B cell (primary cell): ENCODE measurements around the gene DPH2. TPM values are rescaled to one million over a fixed set of nuclear protein-coding genes. Genes with fewer than 3 reads are reported as not detected.

Source experiments
- ATAC-seq: fragments of 200-7000 bp; cut with Tn5 transposase; one replicate; pipeline ENCODE4 v1.10.0; 2021; ENCODE audit warnings: low read depth, mild to moderate bottlenecking, moderate number of reproducible peaks, moderate library complexity
- CTCF ChIA-PET: fragments of 350-600 bp; sonication (Branson Sonifier 250); formaldehyde crosslinking; loops from one replicate; lab custom pipeline; 2021; ENCODE audit warnings: antibody characterized with exemption, inconsistent platforms; lab: Charles Lee
- POLR2A ChIA-PET: fragments of 350-600 bp; sonication (Branson Sonifier 250); formaldehyde crosslinking; loops from one replicate; lab custom pipeline; 2021; ENCODE audit warnings: antibody characterized with exemption; lab: Charles Lee
- DNase-seq: peaks from one replicate; pipeline ENCODE4 v3.0.0; 2013
- H2AFZ ChIP-seq: 2 replicates; pipeline ENCODE4 v1.6.1; 2012; ENCODE audit warnings: mild to moderate bottlenecking, low read depth, low read length; ENCODE audit not compliant: insufficient read depth, poor library complexity, severe bottlenecking
- H3K27ac ChIP-seq, 2 donors: 1 replicate in 1 of 2; 2 replicates in 1 of 2; pipeline ENCODE4 v1.5.1; 2012 to 2013; ENCODE audit warnings: low read length in 2 of 2, mild to moderate bottlenecking in 2 of 2, moderate library complexity in 1 of 2
- H3K27me3 ChIP-seq, 4 experiments: fragments of 200-600 bp in 1 of 4; sonication (generic) in 1 of 4; replicated peaks in 1 of 4; 1 replicate in 2 of 4; 2 replicates in 2 of 4; pipeline versions ENCODE4 v1.6.1 to v1.7.0; 2013 to 2016; ENCODE audit warnings: low read length in 3 of 4, mild to moderate bottlenecking in 2 of 4, mixed read lengths in 1 of 4, moderate library complexity in 1 of 4; ENCODE audit not compliant: insufficient read depth in 4 of 4, control insufficient read depth in 3 of 4; ENCODE audit errors: control extremely low read depth in 1 of 4
- H3K36me3 ChIP-seq, 2 experiments: replicated peaks in 1 of 2; 1 replicate in 1 of 2; 2 replicates in 1 of 2; pipeline versions ENCODE4 v1.6.1 to v1.7.1; 2013; ENCODE audit warnings: low read length in 1 of 2; ENCODE audit not compliant: insufficient read depth in 2 of 2, control insufficient read depth in 1 of 2; ENCODE audit errors: control extremely low read depth in 1 of 2, extremely low read depth in 1 of 2
- H3K4me1 ChIP-seq, 2 donors: fragments of 200-600 bp in 1 of 2; sonication (generic) in 1 of 2; 1 replicate in 1 of 2; 2 replicates in 1 of 2; pipeline versions ENCODE4 v1.5.1 to v1.6.1; 2013 to 2017; ENCODE audit warnings: low read length in 2 of 2; ENCODE audit not compliant: control insufficient read depth in 2 of 2, insufficient read depth in 2 of 2
- H3K4me2 ChIP-seq: replicated peaks from 2 replicates; pipeline ENCODE3; 2012; ENCODE audit warnings: mild to moderate bottlenecking, low read depth, low read length; ENCODE audit not compliant: poor library complexity, severe bottlenecking
- H3K4me3 ChIP-seq, 5 experiments: fragments of 200-600 bp in 1 of 5; sonication (generic) in 1 of 5; 1 replicate in 3 of 5; 2 replicates in 2 of 5; pipeline versions ENCODE4 v1.5.1 to v1.7.0; 2011 to 2016; ENCODE audit warnings: low read length in 4 of 5, mild to moderate bottlenecking in 4 of 5, low read depth in 2 of 5, control low read depth in 1 of 5, moderate library complexity in 1 of 5; ENCODE audit not compliant: insufficient read depth in 1 of 5; ENCODE audit errors: control extremely low read depth in 1 of 5, extremely low read depth in 1 of 5
- H3K79me2 ChIP-seq: fragments of 200-600 bp; sonication (generic); one replicate; pipeline ENCODE4 v1.6.0; 2016; ENCODE audit warnings: low read length; ENCODE audit not compliant: control insufficient read depth, insufficient read depth
- H3K9ac ChIP-seq: fragments of 200-600 bp; sonication (generic); 2 replicates; pipeline ENCODE4 v1.6.1; 2017; ENCODE audit warnings: mild to moderate bottlenecking, low read length, moderate library complexity
- H3K9me3 ChIP-seq, 3 donors: one replicate each; pipeline versions ENCODE4 v1.6.1 to v1.7.1; 2013; ENCODE audit warnings: low read length in 2 of 3; ENCODE audit not compliant: control insufficient read depth in 2 of 3, insufficient read depth in 1 of 3; ENCODE audit errors: control extremely low read depth in 1 of 3
- H4K20me1 ChIP-seq: 2 replicates; pipeline ENCODE4 v1.6.0; 2012; ENCODE audit warnings: mild to moderate bottlenecking, low read length; ENCODE audit not compliant: insufficient read depth, control insufficient read depth, poor library complexity, severe bottlenecking
- H3K27ac Mint-ChIP-seq: one replicate; pipeline ENCODE4 v1.8.0; 2021; ENCODE audit warnings: mixed read lengths
- H3K27me3 Mint-ChIP-seq: one replicate; pipeline ENCODE4 v1.8.0; 2021; ENCODE audit warnings: mixed read lengths
- H3K4me1 Mint-ChIP-seq: one replicate; pipeline ENCODE4 v1.8.0; 2021; ENCODE audit warnings: mixed read lengths
- H3K4me3 Mint-ChIP-seq: one replicate; pipeline ENCODE4 v1.8.0; 2021; ENCODE audit warnings: mixed read lengths
- H3K9me3 Mint-ChIP-seq: one replicate; pipeline ENCODE4 v1.8.0; 2022; ENCODE audit warnings: mixed read lengths; ENCODE audit not compliant: insufficient read depth
- CTCF ChIP-seq: fragments of 200-600 bp; IDR thresholded peaks from one replicate; pipeline ENCODE4 v1.8.0; 2022; ENCODE audit warnings: antibody characterized with exemption, mild to moderate bottlenecking
- EZH2 ChIP-seq: IDR thresholded peaks from 2 replicates; pipeline ENCODE4 v1.6.1; 2012; ENCODE audit warnings: borderline replicate concordance, low read depth, mild to moderate bottlenecking, moderate library complexity, low read length; ENCODE audit not compliant: insufficient read depth, poor library complexity, severe bottlenecking
- WGBS: methylation state at CpG from one replicate; pipeline ENCODE4 v1.1.5; 2013; ENCODE audit warnings: missing lambda C conversion rate; ENCODE audit not compliant: insufficient coverage; 5-methylcytosine and 5-hydroxymethylcytosine counted together
- intact Hi-C: fragments of 100-400 bp; cut with micrococcal nuclease; formaldehyde crosslinking; loops from one replicate; pipeline ENCODE4 v1.10.0; 2022
- polyA plus RNA-seq: library from polyadenylated mRNA; depleted of rRNA; stranded (reverse); fragments of >200 nt; gene quantifications from 2 replicates; pipeline ENCODE4 v1.2.3, GENCODE V29; 2012
- total RNA-seq, 2 donors: library from RNA; stranded (reverse); fragments of 120-200 nt in 1 of 2; gene quantifications; 1 replicate in 1 of 2; 2 replicates in 1 of 2; pipeline versions ENCODE4 v1.2.3 to v1.2.4, GENCODE V29; 2013 to 2022

DPH2 gene
- total and polyA plus RNA-seq, 2 donors (not counting 1 experiment from before 2014, with no cell fraction given): 30.5 to 71.9 TPM

GRCh38 chr1:43947061-43947873 is 22.5 kb upstream of the DPH2 start:
- no peak for ATAC-seq
- Histone ChIP-seq H3K9me3 (no peaks in the 10 kb centered on the region), H3K27me3 (no peaks in the 10 kb centered on the region), H3K79me2 (peaks cover 38% of the 10 kb centered on the region), H2AFZ (peak overlapping the region; percentile 92), H3K27ac (peak overlapping the region; percentile 95), H3K36me3 (peaks cover 0 to 9% of the 10 kb centered on the region in 2 experiments), H3K9ac (peak overlapping the region; percentile 93), H3K4me2 (peak overlapping the region; percentile 84), H3K4me3 (peak overlapping the region; percentile 64 to 90 (median 78)), H3K4me1 (peaks cover 15 to 25% of the 10 kb centered on the region in 2 donors), H4K20me1 (peaks cover 5% of the 10 kb centered on the region)
- Mint-ChIP-seq H3K9me3 (no peaks in the 10 kb centered on the region), H3K4me1 (peaks cover 39% of the 10 kb centered on the region), H3K27ac (peak overlapping the region; percentile 98), H3K4me3 (peak overlapping the region; percentile 93), H3K27me3 (no peaks in the 10 kb centered on the region)
- ChIA-PET CTCF (interaction anchor here (1.0 to 5.0 kb wide), 6 partner anchors 13 to 184 kb away, joined by 3 to 41 read pairs (median 6); partner anchors contain the start of genes ARTN, ATP6V0B and DPH2), POLR2A (interaction anchor here (0.8 to 1.6 kb wide), 3 partner anchors 23 to 297 kb away, joined by 3 to 5 read pairs (median 3); partner anchors contain the start of genes ATP6V0B, DPH2 and KDM4A)
- intact Hi-C loops: loop anchor here (2.0 to 10.0 kb wide), 3 partner anchors 185 to 1182 kb away; partner anchors contain the start of genes C1orf50, KDM4A and P3H1
- WGBS: 7% methylated on average over 24 of the region's 27 CpGs
- no peak for DNase-seq
- no peak for TF ChIP-seq EZH2
- TF ChIP-seq CTCF: no peak
